Mesothelial cell of epicardium (in vitro differentiated cells): Measurements from ENCODE around the gene PDE4D. TPM values are rescaled to one million over a fixed set of nuclear protein-coding genes. Genes with fewer than 3 reads are reported as not detected.

ENCODE experiments used
- DNase-seq, 2 experiments: peaks; one replicate each; pipeline ENCODE4 v3.0.0; 2021; ENCODE audit warnings: low spot score in 2 of 2; ENCODE audit not compliant: unreplicated experiment in 2 of 2
- H3K27ac Mint-ChIP-seq: 2 replicates; pipeline ENCODE4 v1.8.0; 2021; ENCODE audit warnings: mixed read lengths
- H3K27me3 Mint-ChIP-seq: 2 replicates; pipeline ENCODE4 v1.8.0; 2021; ENCODE audit warnings: low read depth, mixed read lengths
- H3K36me3 Mint-ChIP-seq: 2 replicates; pipeline ENCODE4 v1.8.0; 2021; ENCODE audit warnings: mixed read lengths
- H3K4me1 Mint-ChIP-seq: 2 replicates; pipeline ENCODE4 v1.8.0; 2021; ENCODE audit warnings: mixed read lengths
- H3K4me3 Mint-ChIP-seq: 2 replicates; pipeline ENCODE4 v1.8.0; 2021; ENCODE audit warnings: mild to moderate bottlenecking, moderate library complexity, mixed read lengths
- H3K9me3 Mint-ChIP-seq: 2 replicates; pipeline ENCODE4 v1.8.0; 2021; ENCODE audit warnings: mixed read lengths
- total RNA-seq: library from RNA; stranded (reverse); gene quantifications from 3 replicates; pipeline ENCODE4 v1.2.1, GENCODE V29; 2021
- TF ChIP-seq, protein P1 (sequence below): fragments of 200-600 bp; sonication (generic); IDR thresholded peaks from one replicate; pipeline ENCODE4 v1.5.0; 2021; ENCODE audit warnings: antibody characterized with exemption; ENCODE audit not compliant: unreplicated experiment

The PDE4D gene
- total RNA-seq, 1 donor from 2014 or later: 105 TPM

GRCh38 chr5:59842999-59843398 lies 50.5 kb downstream of the PDE4D start:
- Mint-ChIP-seq H3K27ac (no peak overlapping the region), H3K36me3 (no peaks in the 10 kb centered on the region), H3K4me1 (peaks cover 13% of the 10 kb centered on the region), H3K27me3 (no peaks in the 10 kb centered on the region), H3K9me3 (no peaks in the 10 kb centered on the region), H3K4me3 (no peak overlapping the region)
- TF ChIP-seq, protein P1, sequence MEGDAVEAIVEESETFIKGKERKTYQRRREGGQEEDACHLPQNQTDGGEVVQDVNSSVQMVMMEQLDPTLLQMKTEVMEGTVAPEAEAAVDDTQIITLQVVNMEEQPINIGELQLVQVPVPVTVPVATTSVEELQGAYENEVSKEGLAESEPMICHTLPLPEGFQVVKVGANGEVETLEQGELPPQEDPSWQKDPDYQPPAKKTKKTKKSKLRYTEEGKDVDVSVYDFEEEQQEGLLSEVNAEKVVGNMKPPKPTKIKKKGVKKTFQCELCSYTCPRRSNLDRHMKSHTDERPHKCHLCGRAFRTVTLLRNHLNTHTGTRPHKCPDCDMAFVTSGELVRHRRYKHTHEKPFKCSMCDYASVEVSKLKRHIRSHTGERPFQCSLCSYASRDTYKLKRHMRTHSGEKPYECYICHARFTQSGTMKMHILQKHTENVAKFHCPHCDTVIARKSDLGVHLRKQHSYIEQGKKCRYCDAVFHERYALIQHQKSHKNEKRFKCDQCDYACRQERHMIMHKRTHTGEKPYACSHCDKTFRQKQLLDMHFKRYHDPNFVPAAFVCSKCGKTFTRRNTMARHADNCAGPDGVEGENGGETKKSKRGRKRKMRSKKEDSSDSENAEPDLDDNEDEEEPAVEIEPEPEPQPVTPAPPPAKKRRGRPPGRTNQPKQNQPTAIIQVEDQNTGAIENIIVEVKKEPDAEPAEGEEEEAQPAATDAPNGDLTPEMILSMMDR: no peak
- DNase-seq: no peak

DNA sequence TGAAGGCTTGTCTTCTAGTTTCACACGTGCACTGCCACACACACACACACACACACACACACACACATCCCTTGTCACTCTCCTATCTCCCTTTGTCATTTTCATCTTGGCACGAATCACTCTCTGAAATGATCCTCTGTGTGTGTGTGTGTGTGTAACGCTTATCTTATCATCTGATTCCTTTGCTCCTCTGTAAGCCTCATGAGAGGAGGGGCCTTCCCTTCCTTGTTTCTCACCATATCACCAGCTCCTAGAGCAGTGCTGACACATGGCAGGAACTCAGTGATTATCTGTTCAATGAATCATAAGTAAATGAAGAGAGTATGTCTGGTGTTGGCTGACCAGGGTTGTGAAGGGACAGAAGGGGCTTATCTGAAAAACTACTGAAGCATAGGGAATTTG lies 53.3 kb downstream of the PDE4D start:
- H3K4me3 Mint-ChIP-seq: no peak overlapping the region
- peaks cover 13% of the 10 kb centered on the region for H3K4me1 Mint-ChIP-seq
- no peaks in the 10 kb centered on the region for H3K27me3 Mint-ChIP-seq
- no peaks in the 10 kb centered on the region for H3K36me3 Mint-ChIP-seq
- no peak overlapping the region for H3K27ac Mint-ChIP-seq
- TF ChIP-seq, protein P1: no peak
- no peaks in the 10 kb centered on the region for H3K9me3 Mint-ChIP-seq
- no peak for DNase-seq

DNA sequence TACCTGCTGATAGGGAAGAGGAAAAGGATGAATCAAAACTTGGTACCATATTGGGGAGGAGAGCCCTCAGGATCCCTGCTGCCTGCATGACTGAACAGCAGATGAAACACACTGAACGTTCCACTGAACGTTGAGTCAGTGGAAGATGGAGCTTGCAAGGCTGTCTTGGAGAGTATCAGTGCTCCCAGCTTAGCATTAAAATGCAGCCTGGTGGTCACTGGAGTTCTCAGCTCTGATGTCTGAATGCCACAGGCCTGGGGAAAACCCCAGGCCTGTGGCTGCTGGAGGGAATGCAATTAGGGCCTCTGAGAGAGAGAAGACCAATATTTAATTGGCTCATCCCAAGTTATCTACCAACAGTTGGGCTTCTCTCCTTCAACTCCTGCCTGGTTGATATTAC lies 54.5 kb downstream of the PDE4D start:
- H3K36me3 Mint-ChIP-seq: no peaks in the 10 kb centered on the region
- no peak for DNase-seq
- H3K9me3 Mint-ChIP-seq: no peaks in the 10 kb centered on the region
- H3K4me3 Mint-ChIP-seq: no peak overlapping the region
- H3K27me3 Mint-ChIP-seq: no peaks in the 10 kb centered on the region
- TF ChIP-seq, protein P1: no peak
- H3K27ac Mint-ChIP-seq: no peak overlapping the region
- peaks cover 13% of the 10 kb centered on the region for H3K4me1 Mint-ChIP-seq

GRCh38 chr5:59838067-59838466 lies 55.5 kb downstream of the PDE4D start:
- H3K36me3 Mint-ChIP-seq: no peaks in the 10 kb centered on the region
- no peak overlapping the region for H3K4me3 Mint-ChIP-seq
- TF ChIP-seq, protein P1: no peak
- H3K9me3 Mint-ChIP-seq: no peaks in the 10 kb centered on the region
- H3K4me1 Mint-ChIP-seq: peaks cover 15% of the 10 kb centered on the region
- H3K27ac Mint-ChIP-seq: no peak overlapping the region
- H3K27me3 Mint-ChIP-seq: no peaks in the 10 kb centered on the region
- no peak for DNase-seq

GRCh38 chr5:59837071-59837470 lies 56.5 kb downstream of the PDE4D start:
- Mint-ChIP-seq H3K27ac (no peak overlapping the region), H3K9me3 (no peaks in the 10 kb centered on the region), H3K4me3 (no peak overlapping the region), H3K27me3 (no peaks in the 10 kb centered on the region), H3K36me3 (no peaks in the 10 kb centered on the region), H3K4me1 (peaks cover 24% of the 10 kb centered on the region)
- TF ChIP-seq, protein P1: no peak
- no peak for DNase-seq

DNA sequence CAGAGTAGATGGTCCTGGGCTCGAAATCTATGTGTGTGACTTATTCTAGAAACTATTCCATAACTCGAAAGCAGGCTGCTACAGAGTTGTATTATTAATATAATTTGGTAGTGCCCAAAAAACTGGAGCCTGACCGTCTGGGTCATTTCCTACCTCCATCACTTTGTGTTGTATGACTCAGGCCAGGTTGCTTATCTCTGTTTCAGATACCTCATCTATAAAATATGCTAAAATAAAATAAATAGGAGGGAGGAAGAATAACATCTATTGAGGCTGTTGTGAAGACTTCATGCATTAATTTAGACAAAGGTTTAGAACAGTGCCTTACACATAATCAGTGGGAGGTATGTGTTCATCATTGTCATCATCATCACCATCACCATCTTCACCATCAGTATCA lies 57.7 kb downstream of the PDE4D start:
- Mint-ChIP-seq H3K27me3 (no peaks in the 10 kb centered on the region), H3K27ac (no peak overlapping the region), H3K9me3 (no peaks in the 10 kb centered on the region), H3K4me1 (peaks cover 36% of the 10 kb centered on the region), H3K4me3 (no peak overlapping the region), H3K36me3 (no peaks in the 10 kb centered on the region)
- DNase-seq: no peak
- TF ChIP-seq, protein P1: no peak
